Measurements from ENCODE around the gene CDON.

- TF ChIP-seq GATA2 (IDR thresholded peaks at IDR 0.05; ENCODE audit: low read depth, low read length) (no peak), GATA3 (IDR thresholded peaks at IDR 0.05; ENCODE audit: low read depth, low read length) (no peak)
Observed at GRCh38 chr11:126012852-126013251, 49.8 kb downstream of the CDON start.
